ENCODE results near the gene TTC7B. TPM values are rescaled to one million over a fixed set of nuclear protein-coding genes. Genes with fewer than 3 reads are reported as not detected.

TTC7B gene
- total RNA-seq, 1 experiment from 2014 or later, result 30.3 TPM

DNA sequence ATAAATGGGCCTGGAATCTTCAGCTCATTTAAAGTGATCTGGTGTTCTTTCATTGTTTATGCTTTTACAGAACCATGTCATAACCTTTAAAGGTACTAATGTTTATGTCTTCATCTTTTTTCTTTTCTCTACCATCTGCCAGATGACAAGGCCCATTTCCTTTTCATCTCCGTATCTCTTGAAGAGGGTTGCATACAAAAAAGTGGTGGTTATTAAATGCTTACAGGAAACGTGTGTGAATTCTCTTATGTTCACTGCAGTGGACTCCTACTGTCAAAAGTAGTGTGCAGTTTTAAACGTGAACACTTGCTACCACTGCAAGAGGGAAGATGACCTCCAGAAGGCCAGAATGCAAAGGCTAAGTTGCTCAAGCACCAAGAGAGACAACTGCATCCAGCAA lies 91.4 kb downstream of the TTC7B start:
- in situ Hi-C loops (cut with HindIII; ENCODE audit: low sequenced_read_pairs), result no loop called here
- DNase-seq (ENCODE audit: low spot score), result no peak

DNA sequence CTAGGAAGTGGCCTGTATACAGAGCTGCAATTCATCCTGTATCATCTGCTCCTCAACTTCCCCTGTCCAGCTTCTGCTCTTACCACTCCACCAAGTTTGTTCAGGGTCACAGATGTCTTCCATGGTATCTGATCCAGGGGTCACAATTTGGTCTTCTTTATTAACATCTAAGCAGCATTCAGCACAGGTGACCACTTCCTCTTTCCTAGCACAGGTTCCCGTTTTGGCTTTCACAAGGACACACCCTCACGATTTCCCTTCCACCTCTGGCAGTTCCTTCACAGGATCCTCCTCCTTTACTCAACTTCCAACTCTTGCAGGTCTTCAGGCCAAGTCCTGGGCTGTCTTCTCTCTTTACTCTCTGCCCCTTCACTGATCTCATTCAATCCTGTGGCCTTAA lies 93.6 kb downstream of the TTC7B start:
- in situ Hi-C loops (cut with HindIII; ENCODE audit: low sequenced_read_pairs), result no loop called here
- DNase-seq (ENCODE audit: low spot score), result no peak

DNA sequence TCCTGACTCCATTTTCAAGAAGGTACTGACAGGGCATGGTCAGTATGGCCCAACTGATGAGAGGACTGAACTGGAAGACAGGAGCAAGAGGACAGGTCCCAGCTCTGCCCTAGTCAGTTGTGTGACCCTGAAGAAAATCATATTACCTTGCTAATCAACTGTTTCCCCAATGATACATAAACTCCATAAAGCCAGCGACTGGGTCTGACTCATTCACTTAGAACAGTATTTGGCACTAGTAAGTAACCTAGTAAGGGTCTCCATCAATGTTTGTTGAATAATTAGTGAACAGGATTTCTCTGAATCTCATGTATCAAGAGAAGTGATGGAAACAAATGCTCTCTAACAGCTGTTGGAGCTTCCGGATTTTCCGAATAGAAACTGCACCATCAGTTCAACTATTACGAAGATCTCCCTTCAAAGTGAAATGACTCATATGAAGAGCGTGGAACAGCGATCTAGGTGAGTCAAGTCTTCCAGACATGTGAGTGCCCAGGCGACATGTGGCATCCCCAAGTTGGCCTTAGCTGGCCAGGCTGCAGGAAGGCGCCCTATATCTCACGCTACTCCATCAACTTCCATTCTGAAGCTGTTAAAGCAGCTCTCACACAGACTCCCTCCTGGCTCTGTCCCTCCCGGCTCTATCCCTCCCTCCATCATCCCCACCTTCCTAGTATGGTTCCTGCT lies 94.5 kb downstream of the TTC7B start:
- no peak for DNase-seq (ENCODE audit: low spot score)
- in situ Hi-C loops (cut with HindIII; ENCODE audit: low sequenced_read_pairs), result no loop called here

DNA sequence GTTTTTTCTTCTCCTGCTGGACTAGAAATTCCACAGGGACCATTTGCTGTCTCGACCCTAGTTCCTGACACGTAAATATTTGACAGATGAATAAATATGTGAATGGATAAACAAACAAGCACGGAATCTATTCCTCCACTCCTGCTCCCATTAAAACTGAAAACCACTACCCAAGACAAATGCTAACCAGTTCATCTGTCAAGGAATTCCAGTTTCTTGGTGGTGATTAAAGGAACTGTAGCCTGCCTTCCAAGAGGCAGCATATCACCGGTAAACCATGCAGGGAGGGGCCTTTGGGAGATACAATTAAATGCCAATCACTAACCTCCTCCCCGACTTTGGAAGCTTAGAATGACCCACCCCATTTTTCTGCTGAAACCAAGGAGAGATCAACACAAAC lies 95.4 kb downstream of the TTC7B start:
- in situ Hi-C loops (cut with HindIII; ENCODE audit: low sequenced_read_pairs), result no loop called here

DNA sequence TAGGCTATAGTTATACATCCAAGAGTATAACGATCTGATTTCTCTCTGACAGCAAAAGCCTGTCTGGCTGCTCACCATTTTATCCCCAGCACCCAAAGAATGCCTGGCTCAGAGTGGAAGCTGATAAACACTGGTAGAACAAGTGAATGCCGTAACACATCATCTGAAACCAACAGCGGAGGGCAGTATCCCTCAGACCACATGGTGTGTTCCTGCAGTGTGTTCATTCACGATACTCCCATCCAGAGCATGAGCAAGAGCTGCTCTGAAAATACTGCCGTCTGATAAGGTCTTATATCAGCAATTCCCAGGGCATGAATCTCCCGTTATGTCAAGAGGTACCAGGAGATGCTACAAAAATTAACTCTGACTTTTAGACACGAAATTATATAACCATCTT lies 95.9 kb downstream of the TTC7B start:
- peak; percentile 74 for DNase-seq (ENCODE audit: low spot score)
- in situ Hi-C loops (cut with HindIII; ENCODE audit: low sequenced_read_pairs), result no loop called here

More for the DNA sequence above, 95.4 kb downstream of the TTC7B start:
- DNase-seq (ENCODE audit: low spot score), result no peak

DNA sequence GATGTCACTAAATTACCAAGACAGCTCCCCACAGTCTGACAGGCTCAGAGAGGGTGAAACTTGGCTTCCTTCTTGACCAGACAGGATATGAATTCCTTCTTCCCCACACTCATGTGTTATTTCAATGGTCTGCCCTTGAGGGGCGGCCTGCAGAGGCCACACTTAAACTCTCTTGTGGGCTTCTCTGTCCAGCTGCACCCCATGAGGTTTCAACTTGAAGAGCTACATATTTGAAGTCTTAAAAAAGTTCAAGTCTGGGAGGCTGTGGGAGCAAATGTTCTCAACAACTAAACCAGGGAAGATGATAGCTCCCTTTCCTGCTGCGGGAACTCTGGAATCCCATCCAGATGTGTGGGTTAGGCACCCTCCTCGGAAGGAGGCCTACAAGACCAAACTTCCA lies 98.3 kb downstream of the TTC7B start:
- in situ Hi-C loops (cut with HindIII; ENCODE audit: low sequenced_read_pairs), result no loop called here
- DNase-seq (ENCODE audit: low spot score), result no peak

DNA sequence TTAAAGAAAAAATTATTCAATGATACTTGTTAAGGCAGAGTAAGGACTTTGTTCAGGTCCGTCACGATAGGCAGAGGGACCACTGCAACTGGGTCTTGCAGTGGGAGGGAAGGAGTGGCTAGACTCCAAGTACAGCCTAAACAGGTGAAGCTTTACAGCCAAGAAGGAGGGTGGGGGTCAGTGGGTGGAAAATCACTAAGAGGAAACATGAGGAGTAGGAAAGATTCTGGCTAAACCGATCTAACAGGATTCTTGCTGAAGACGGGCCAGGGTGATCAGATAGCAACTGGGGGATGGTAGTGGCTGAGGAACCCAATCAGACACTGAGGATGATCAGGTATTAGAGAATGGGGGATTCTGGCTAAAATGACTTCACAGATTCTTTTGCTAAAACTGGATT lies 100.2 kb downstream of the TTC7B start:
- DNase-seq (ENCODE audit: low spot score), result no peak
- in situ Hi-C loops (cut with HindIII; ENCODE audit: low sequenced_read_pairs), result no loop called here

DNA sequence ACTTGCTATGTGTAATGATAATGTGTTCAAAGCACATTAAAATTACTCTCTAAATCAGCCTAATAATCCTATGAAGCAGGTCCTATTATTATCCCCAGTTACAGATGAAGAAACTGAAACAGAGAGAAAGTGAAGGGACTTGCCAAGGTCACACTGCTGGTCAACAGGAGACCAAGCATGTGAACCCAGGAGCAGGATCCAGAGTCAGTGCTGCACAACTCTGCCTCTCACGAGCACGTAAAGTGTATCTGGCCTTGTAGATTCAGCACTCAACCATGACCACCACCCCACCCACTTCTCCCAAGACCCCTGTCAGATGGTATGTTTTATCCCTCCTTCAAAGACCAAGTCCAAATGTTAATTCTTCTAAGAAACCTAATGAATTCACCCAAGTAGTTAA lies 100.7 kb downstream of the TTC7B start:
- in situ Hi-C loops (cut with HindIII; ENCODE audit: low sequenced_read_pairs), result no loop called here
- DNase-seq (ENCODE audit: low spot score), result no peak

DNA sequence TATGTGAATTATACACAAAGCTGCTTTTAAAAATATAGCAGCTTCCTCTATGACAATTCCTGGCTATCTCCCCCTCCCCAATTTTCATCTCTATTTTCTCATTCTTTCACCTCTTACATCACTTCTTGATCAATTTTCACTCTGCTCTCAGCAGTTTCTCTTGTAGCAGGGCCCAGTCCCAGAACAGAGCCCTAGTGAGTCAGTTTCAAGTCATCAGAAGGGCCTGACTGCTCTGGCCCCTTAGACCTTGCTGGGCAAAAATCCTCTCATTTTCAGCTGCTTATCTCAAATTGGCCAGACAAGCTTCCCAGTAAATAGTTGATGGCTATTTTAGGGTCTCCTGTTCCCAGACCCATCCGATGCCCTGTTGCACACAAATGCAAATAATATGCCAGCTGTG lies 101.4 kb downstream of the TTC7B start:
- in situ Hi-C loops (cut with HindIII; ENCODE audit: low sequenced_read_pairs), result no loop called here
- no peak for DNase-seq (ENCODE audit: low spot score)

DNA sequence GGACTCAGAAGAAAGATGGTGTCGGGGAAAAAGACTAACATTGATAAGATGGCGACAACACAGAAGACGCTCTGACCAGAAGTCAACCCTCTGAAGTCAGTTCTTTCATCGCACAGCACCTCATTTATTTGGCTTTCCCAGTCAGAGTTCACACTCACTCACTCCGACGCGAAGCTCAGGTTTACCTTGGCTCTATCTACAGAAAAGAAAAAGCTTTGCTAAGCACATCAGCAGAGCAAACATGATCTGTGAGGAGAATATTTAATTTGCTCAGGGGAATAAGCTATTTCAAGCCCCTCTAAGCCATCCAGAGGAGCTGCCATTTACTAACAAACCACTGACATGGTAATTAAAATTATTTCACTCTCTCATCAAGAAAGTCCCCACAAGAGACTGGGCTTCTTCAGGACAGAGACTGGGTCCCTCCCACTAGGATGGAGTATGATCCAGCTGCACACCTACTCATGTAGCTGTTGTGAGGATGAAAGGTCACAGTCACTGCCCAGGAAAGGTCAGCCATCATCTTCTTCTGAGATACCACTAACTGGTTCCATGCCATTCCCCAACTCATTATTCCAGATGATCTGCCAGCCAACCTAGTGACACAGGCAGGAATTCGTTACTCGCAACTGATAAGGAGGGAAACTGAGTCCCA lies 111.4 kb downstream of the TTC7B start:
- DNase-seq (ENCODE audit: low spot score), result no peak
- in situ Hi-C loops (cut with HindIII; ENCODE audit: low sequenced_read_pairs), result no loop called here

DNA sequence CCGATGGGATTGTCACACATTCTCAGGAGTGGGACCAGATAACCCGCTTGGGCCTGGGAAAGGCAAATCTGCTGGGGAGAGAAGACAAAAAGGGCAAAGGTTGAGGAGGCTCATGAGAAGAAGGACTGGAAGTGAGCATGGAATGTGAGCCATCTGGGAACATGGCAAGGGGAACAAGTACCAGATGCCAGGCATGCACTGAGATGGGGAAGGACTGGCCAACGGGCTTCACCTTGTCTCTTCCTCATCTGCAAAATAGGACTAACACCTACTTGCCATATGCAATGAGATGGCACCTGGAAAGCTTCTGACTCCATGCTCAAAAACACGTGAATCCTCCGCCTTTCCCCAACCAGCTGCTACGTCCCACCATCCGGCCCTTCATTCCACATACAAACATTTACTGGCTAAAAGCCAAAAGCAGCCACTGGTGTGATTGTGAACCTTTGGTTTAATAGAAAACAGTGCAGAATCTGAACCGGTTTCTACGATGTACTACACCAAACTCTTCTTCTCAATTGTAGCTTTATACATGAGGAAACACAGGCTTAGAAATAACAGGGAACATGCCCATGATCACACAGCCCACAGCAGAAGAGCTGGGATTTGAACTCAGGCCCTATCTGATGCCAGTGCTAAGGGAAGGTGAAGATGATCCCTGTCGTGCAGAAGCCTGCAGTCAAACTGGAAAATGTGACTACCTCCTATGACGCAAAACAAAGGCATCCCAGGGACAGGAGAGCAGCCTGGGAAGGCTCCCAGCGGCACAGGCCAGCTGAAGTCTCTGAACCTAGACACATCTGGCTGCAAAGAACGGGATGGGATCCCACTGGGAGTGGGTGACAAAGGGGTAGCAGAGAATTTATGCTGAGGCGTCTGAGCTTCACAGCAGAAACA lies 112.1 kb downstream of the TTC7B start:
- DNase-seq (ENCODE audit: low spot score), result peak; percentile 69
- in situ Hi-C loops (cut with HindIII; ENCODE audit: low sequenced_read_pairs), result no loop called here

DNA sequence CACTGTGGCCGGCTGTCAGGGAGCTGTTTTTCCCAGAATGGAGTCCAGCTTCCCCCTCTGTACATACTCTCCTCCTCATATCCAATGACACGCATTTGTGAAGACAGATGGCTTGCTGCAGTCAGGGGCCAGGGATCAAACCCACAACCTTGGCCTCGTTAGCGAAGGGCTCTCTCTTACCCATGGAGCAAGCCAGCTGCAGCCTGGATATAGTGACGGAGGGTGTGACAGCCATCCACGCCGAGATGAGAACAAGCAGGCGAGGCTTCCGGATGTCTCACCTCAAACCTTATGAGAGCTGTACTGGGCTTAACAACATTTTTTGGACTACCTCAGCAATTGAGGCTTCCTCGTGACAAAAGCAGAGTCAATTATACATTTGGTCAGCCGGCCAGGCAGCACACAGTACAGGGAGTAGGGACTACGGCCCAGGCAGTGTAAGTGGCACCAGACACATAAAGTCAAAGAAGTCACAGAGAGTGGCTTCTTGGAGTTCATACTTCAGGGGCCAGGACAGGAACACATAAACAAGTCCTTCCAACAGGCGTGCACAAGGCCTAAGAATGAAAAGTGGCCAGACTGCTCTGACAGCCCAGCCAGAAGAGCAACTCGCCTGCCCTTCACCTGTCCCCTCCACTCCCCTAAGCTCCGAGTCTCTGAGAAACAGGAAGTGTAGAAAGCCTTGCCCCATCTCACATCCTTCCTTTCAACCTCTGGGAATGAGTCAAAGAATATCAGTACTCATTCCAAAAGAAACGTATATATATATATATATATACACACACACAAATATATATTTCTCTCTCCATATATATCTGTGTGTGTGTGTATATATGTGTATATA lies 115.1 kb downstream of the TTC7B start:
- DNase-seq (ENCODE audit: low spot score), result no peak
- in situ Hi-C loops (cut with HindIII; ENCODE audit: low sequenced_read_pairs), result no loop called here

DNA sequence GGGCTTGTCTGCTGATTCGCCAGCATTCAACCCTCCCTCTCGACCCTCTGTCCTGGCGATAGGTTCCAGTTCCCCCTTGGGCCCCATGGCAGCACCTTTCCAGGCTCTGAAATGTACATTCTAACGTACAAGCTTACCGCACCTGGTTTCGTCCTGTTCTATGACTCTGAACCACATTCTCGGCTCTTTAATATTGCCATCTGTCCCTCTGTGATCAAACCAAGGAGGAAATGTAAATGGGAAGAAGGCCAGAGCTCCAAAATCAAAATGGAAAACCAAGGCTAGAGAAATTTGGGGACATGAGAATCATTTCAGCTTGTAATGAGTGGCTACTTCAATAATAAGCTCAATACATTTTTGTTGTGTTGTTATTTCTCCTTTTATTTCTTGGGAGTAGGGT lies 117.2 kb downstream of the TTC7B start:
- in situ Hi-C loops (cut with HindIII; ENCODE audit: low sequenced_read_pairs), result no loop called here

DNA sequence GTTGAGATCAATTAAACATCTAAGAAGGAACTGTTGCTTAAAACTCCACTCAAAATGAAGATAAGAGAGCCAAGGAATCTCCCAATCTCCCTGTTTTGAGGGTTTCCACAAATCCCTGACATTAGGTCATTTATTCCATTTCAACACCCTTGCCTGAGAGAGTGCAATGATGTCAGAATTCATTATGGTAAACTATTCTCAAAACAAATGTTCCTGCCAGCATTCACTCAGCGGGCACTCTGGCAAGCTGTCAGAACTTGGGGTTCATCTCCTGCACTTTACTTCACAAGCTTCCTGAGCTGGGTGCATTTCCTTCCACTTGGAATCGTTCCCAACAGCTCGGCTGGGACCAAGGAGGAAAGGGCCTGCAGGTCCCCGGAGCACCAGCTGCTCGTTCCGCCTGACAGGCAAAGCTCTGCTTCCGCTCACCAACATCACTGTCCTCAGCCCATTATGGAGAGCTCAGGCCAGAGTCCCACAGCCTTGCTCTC lies 117.8 kb downstream of the TTC7B start:
- in situ Hi-C loops (cut with HindIII; ENCODE audit: low sequenced_read_pairs), result no loop called here
- peak; percentile 99 for DNase-seq (ENCODE audit: low spot score)

More for the DNA sequence above, 117.2 kb downstream of the TTC7B start:
- peak; percentile 83 for DNase-seq (ENCODE audit: low spot score)

DNA sequence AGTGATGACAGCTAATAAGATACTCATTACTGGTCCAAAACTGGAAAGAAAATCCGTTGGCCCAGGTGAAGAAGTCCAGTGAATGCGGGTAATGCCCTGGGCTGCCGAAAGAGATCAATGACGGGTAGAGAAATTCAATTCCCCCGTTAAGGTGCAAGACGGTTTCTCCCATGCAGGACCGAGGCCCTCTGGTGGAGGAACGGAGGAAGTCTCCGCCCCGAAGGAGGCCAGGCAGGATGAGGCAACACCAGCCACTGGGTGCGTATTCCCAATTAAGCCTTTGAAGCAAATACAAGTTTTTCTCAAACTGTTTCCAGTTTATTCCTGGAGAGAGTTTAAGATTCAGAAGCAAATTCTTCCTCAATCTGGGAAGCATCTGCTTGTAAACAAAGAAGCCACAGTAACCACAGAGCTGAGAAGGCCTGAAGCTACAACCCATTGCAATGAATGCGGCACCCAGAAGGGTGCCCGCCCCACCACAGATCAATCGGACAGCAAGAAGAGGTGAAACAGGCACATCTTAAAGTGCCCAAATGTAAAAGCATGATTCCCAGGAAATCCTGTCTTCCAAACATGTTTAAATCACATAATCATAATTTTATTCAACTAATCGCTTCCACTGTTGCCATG lies 118.5 kb downstream of the TTC7B start:
- in situ Hi-C loops (cut with HindIII; ENCODE audit: low sequenced_read_pairs), result no loop called here
- DNase-seq (ENCODE audit: low spot score), result peak; percentile 91

DNA sequence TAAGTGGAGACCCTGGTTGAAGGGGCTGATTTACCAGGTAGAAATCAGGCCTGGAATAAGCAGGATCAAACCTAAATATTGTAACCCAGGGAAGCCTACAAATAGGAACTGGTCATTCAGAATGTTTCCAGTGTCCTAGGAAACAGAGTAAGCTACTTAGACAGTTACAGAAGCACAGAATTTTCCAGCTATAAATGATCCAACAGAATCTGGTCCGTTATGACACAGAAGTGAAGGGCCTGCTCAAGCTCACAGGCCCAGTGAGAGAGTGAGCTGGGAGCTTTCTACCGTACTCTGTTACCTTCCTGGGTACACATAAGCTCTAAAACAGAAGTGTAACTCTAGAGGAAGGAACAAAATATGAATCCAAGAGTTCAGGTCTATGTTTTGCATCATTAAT lies 119.1 kb downstream of the TTC7B start:
- peak; percentile 57 for DNase-seq (ENCODE audit: low spot score)
- in situ Hi-C loops (cut with HindIII; ENCODE audit: low sequenced_read_pairs), result no loop called here

DNA sequence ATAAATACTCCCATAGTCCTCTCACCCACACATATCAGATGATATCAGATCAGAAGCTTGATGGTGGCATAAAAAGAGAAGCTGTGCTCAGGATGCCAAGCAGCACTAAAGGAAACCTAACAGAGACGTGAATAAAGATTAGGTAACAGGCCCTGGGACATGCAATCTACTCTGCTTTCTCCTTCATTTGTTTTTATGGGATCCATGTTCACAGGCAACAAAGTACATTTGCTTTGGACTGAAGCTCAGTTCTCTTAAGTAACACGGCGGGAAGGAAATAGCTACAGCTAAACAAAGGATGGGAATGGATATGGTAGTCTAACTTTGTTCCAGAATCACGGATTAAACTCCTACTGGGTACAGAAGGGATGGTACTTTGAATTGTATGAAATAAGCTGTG lies 119.5 kb downstream of the TTC7B start:
- peak; percentile 54 for DNase-seq (ENCODE audit: low spot score)
- in situ Hi-C loops (cut with HindIII; ENCODE audit: low sequenced_read_pairs), result no loop called here

DNA sequence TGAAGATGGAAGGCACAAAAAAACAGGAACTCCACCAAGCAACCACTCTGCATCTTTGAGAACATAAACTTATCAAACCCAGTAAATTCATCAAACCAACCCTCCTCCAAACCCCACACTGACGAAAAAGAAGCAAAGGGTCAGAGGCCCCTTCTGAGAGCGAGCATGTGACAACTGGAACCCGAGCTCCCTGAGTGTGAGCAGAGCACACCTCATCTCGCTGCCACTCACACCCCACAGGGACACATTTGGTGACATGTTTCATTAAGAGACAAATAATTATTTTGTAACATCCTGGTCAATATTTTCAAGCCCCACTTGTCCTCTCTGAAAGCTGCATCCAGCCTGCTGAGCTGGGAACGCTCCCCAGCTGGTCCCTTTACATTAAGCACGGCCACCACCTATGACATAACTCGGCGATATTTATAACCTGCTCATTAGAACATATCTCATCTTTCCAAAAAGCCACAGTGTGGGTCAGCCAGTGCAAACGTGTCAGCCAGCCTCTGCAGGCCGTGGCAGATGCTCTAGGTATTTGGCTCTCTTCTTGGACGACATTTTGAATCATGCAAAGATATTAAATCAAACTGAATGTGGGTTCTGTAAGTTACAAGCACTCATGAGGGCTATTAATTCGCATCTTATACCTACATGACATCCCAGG lies 120.1 kb downstream of the TTC7B start:
- peak; percentile 58 for DNase-seq (ENCODE audit: low spot score)
- in situ Hi-C loops (cut with HindIII; ENCODE audit: low sequenced_read_pairs), result no loop called here
